IgD-negative memory B cell (primary cell): ENCODE measurements around the gene EVA1C. TPM values are rescaled to one million over a fixed set of nuclear protein-coding genes. Genes with fewer than 3 reads are reported as not detected.
"Not testable (repeated sequence)": the region's sequence is repeated elsewhere in the genome, so short reads cannot be mapped to it uniquely, and the experiment has no call there.

Experiments used
- H3K27ac Mint-ChIP-seq, 3 donors: one replicate each; pipeline ENCODE4 v1.8.0; 2020 to 2022; ENCODE audit warnings: mild to moderate bottlenecking in 3 of 3, mixed read lengths in 3 of 3, moderate library complexity in 1 of 3
- H3K27me3 Mint-ChIP-seq: one replicate; pipeline ENCODE4 v1.8.0; 2021; ENCODE audit warnings: mixed read lengths
- H3K36me3 Mint-ChIP-seq: one replicate; pipeline ENCODE4 v1.8.0; 2020; ENCODE audit warnings: mild to moderate bottlenecking, mixed read lengths
- H3K4me1 Mint-ChIP-seq, 3 donors: one replicate each; pipeline ENCODE4 v1.8.0; 2020 to 2022; ENCODE audit warnings: mixed read lengths in 3 of 3, mild to moderate bottlenecking in 1 of 3
- H3K4me3 Mint-ChIP-seq, 4 donors: one replicate each; pipeline ENCODE4 v1.8.0; 2020 to 2022; ENCODE audit warnings: mild to moderate bottlenecking in 4 of 4, mixed read lengths in 4 of 4, moderate library complexity in 3 of 4
- H3K9me3 Mint-ChIP-seq, 3 donors: one replicate each; pipeline ENCODE4 v1.8.0; 2020 to 2021; ENCODE audit warnings: mixed read lengths in 3 of 3, mild to moderate bottlenecking in 1 of 3
- polyA plus RNA-seq: library from polyadenylated mRNA; unstranded; fragments of 300-500 nt; fragmentation: Illumina TruSeq; gene quantifications from one replicate; pipeline ENCODE4 v1.2.3, GENCODE V29; 2021

Gene EVA1C
- 3.2 TPM for polyA plus RNA-seq

GRCh38 chr21:32412162-32413014 is at the start of gene EVA1C:
TSS of gene EVA1C (plus strand) at chr21:32412706. CDS start at chr21:32412854, 148 bp downstream.
- H3K27me3 Mint-ChIP-seq = peaks cover 37% of the 10 kb centered on the region
- H3K36me3 Mint-ChIP-seq = no peaks in the 10 kb centered on the region
- peak within 1 kb of the TSS; percentile 86 to 95 (median 92) for H3K4me3 Mint-ChIP-seq
- peaks cover 7 to 15% (median 7%) of the 10 kb centered on the region in 3 donors for H3K4me1 Mint-ChIP-seq
- H3K9me3 Mint-ChIP-seq = no peaks in the 10 kb centered on the region
- H3K27ac Mint-ChIP-seq = peak within 1 kb of the TSS; percentile 25 to 90 (median 54)

- no peak overlapping the region for H3K4me3 Mint-ChIP-seq
- peaks cover 9% of the 10 kb centered on the region for H3K36me3 Mint-ChIP-seq
- H3K9me3 Mint-ChIP-seq = no peaks in the 10 kb centered on the region
- no peak overlapping the region for H3K27ac Mint-ChIP-seq
- peaks cover 0 to 2% (median 0%) of the 10 kb centered on the region in 3 donors for H3K4me1 Mint-ChIP-seq
- H3K27me3 Mint-ChIP-seq = no peaks in the 10 kb centered on the region
Observed at GRCh38 chr21:32364387-32364786, 48.1 kb upstream of the EVA1C start.

GRCh38 chr21:32364796-32365195 is 47.7 kb upstream of the EVA1C start:
- Mint-ChIP-seq H3K9me3 (no peaks in the 10 kb centered on the region), H3K36me3 (peaks cover 9% of the 10 kb centered on the region), H3K4me3 (no peak overlapping the region), H3K27me3 (no peaks in the 10 kb centered on the region), H3K27ac (peak overlapping the region in 1 of 3 donors; percentile 76), H3K4me1 (peaks cover 0 to 2% (median 0%) of the 10 kb centered on the region in 3 donors)

GRCh38 chr21:32366191-32366590 is 46.3 kb upstream of the EVA1C start:
- Mint-ChIP-seq H3K4me3 (no peak overlapping the region), H3K36me3 (peaks cover 5% of the 10 kb centered on the region), H3K9me3 (no peaks in the 10 kb centered on the region), H3K4me1 (peaks cover 0 to 2% (median 0%) of the 10 kb centered on the region in 3 donors), H3K27me3 (no peaks in the 10 kb centered on the region), H3K27ac (no peak overlapping the region)

- Mint-ChIP-seq H3K27me3 (no peaks in the 10 kb centered on the region), H3K4me3 (no peak overlapping the region), H3K36me3 (no peaks in the 10 kb centered on the region), H3K4me1 (peaks cover 0 to 2% (median 0%) of the 10 kb centered on the region in 3 donors), H3K27ac (no peak overlapping the region), H3K9me3 (no peaks in the 10 kb centered on the region)
Observed at GRCh38 chr21:32367158-32367557, 45.3 kb upstream of the EVA1C start.

GRCh38 chr21:32368386-32368785 is 44.1 kb upstream of the EVA1C start:
- Mint-ChIP-seq H3K9me3 (no peaks in the 10 kb centered on the region), H3K27me3 (no peaks in the 10 kb centered on the region), H3K4me3 (no peak overlapping the region), H3K27ac (peak overlapping the region in 1 of 3 donors; percentile 63), H3K4me1 (peaks cover 0 to 2% (median 0%) of the 10 kb centered on the region in 3 donors), H3K36me3 (no peaks in the 10 kb centered on the region)

GRCh38 chr21:32368961-32369360 is 43.5 kb upstream of the EVA1C start:
- not testable (repeated sequence) for H3K9me3 Mint-ChIP-seq, H3K4me3 Mint-ChIP-seq, H3K27me3 Mint-ChIP-seq, H3K36me3 Mint-ChIP-seq, H3K27ac Mint-ChIP-seq, H3K4me1 Mint-ChIP-seq

GRCh38 chr21:32370998-32371766 is 41.3 kb upstream of the EVA1C start:
- H3K4me3 Mint-ChIP-seq = peak overlapping the region in 1 of 4 donors; percentile 17
- H3K4me1 Mint-ChIP-seq = no peaks in the 10 kb centered on the region
- no peaks in the 10 kb centered on the region for H3K27me3 Mint-ChIP-seq
- peaks cover 2% of the 10 kb centered on the region for H3K36me3 Mint-ChIP-seq
- H3K27ac Mint-ChIP-seq = no peak overlapping the region
- H3K9me3 Mint-ChIP-seq = no peaks in the 10 kb centered on the region

GRCh38 chr21:32371913-32372314 is 40.6 kb upstream of the EVA1C start:
- Mint-ChIP-seq H3K36me3 (peaks cover 5% of the 10 kb centered on the region), H3K9me3 (no peaks in the 10 kb centered on the region), H3K27me3 (no peaks in the 10 kb centered on the region), H3K4me3 (no peak overlapping the region), H3K4me1 (no peaks in the 10 kb centered on the region), H3K27ac (no peak overlapping the region)

GRCh38 chr21:32372755-32373154 is 39.8 kb upstream of the EVA1C start:
- no peak overlapping the region for H3K4me3 Mint-ChIP-seq
- no peak overlapping the region for H3K27ac Mint-ChIP-seq
- H3K27me3 Mint-ChIP-seq = no peaks in the 10 kb centered on the region
- H3K4me1 Mint-ChIP-seq = no peaks in the 10 kb centered on the region
- H3K9me3 Mint-ChIP-seq = no peaks in the 10 kb centered on the region
- H3K36me3 Mint-ChIP-seq = peaks cover 5% of the 10 kb centered on the region

- H3K9me3 Mint-ChIP-seq = no peaks in the 10 kb centered on the region
- no peaks in the 10 kb centered on the region for H3K27me3 Mint-ChIP-seq
- H3K4me3 Mint-ChIP-seq = no peak overlapping the region
- H3K4me1 Mint-ChIP-seq = no peaks in the 10 kb centered on the region
- no peak overlapping the region for H3K27ac Mint-ChIP-seq
- H3K36me3 Mint-ChIP-seq = peaks cover 11% of the 10 kb centered on the region
Observed at GRCh38 chr21:32377506-32377905, 35.0 kb upstream of the EVA1C start.

GRCh38 chr21:32377991-32378390 is 34.5 kb upstream of the EVA1C start:
- Mint-ChIP-seq H3K4me1 (no peaks in the 10 kb centered on the region), H3K27me3 (no peaks in the 10 kb centered on the region), H3K27ac (no peak overlapping the region), H3K4me3 (no peak overlapping the region), H3K36me3 (peaks cover 11% of the 10 kb centered on the region), H3K9me3 (no peaks in the 10 kb centered on the region)

- H3K36me3 Mint-ChIP-seq = peaks cover 11% of the 10 kb centered on the region
- H3K4me3 Mint-ChIP-seq = no peak overlapping the region
- no peak overlapping the region for H3K27ac Mint-ChIP-seq
- H3K27me3 Mint-ChIP-seq = no peaks in the 10 kb centered on the region
- H3K4me1 Mint-ChIP-seq = no peaks in the 10 kb centered on the region
- H3K9me3 Mint-ChIP-seq = no peaks in the 10 kb centered on the region
Observed at GRCh38 chr21:32378956-32379355, 33.5 kb upstream of the EVA1C start.

GRCh38 chr21:32380940-32381339 is 31.6 kb upstream of the EVA1C start:
- Mint-ChIP-seq H3K4me1 (peaks cover 0 to 2% (median 0%) of the 10 kb centered on the region in 3 donors), H3K27ac (no peak overlapping the region), H3K9me3 (no peaks in the 10 kb centered on the region), H3K4me3 (no peak overlapping the region), H3K36me3 (peaks cover 10% of the 10 kb centered on the region), H3K27me3 (no peaks in the 10 kb centered on the region)

- Mint-ChIP-seq H3K4me1 (peaks cover 0 to 2% (median 0%) of the 10 kb centered on the region in 3 donors), H3K27me3 (no peaks in the 10 kb centered on the region), H3K36me3 (peaks cover 9% of the 10 kb centered on the region), H3K4me3 (no peak overlapping the region), H3K9me3 (no peaks in the 10 kb centered on the region), H3K27ac (peak overlapping the region in 1 of 3 donors; percentile 87)
Observed at GRCh38 chr21:32381571-32381970, 30.9 kb upstream of the EVA1C start.
